GM12801 (cell line): Measurements from ENCODE around the gene SMC6.
A peak's percentile ranks its signal among the peaks of the same experiment; 100 is the strongest.

Source experiments
- CTCF ChIP-seq: IDR thresholded peaks from one replicate; pipeline ENCODE4 v1.5.1; 2011; ENCODE audit warnings: control low read depth; ENCODE audit not compliant: insufficient read length; ENCODE audit errors: extremely low read depth

Gene SMC6

GRCh38 chr2:17646838-17647701 is 106.5 kb downstream of the SMC6 start:
- TF ChIP-seq CTCF: no peak

- TF ChIP-seq CTCF: peak; percentile 44
Observed at GRCh38 chr2:17646081-17646554, 107.5 kb downstream of the SMC6 start.

GRCh38 chr2:17644997-17645720 is 108.5 kb downstream of the SMC6 start:
- TF ChIP-seq CTCF: no peak

- no peak for TF ChIP-seq CTCF
Observed at GRCh38 chr2:17643031-17643615, 110.5 kb downstream of the SMC6 start.

DNA sequence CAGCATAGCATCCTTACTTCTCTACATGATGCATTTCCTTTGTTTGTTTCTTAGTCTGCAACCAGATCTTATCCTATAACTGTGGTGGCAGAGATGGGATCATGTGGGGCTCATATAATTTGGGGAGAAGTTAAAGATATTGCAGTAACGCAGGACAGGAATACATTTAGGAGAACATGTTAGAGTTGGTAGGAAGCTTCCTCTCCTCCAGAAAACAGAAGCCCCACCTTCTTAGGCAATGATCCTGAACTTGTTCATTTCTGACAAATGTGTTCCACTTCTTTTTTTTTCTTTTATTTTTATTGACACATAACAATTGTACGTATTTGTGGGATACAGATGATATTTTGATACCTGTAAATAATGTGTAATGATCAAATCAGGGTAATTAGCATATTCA is 113.2 kb downstream of the SMC6 start:
- TF ChIP-seq CTCF: no peak

DNA sequence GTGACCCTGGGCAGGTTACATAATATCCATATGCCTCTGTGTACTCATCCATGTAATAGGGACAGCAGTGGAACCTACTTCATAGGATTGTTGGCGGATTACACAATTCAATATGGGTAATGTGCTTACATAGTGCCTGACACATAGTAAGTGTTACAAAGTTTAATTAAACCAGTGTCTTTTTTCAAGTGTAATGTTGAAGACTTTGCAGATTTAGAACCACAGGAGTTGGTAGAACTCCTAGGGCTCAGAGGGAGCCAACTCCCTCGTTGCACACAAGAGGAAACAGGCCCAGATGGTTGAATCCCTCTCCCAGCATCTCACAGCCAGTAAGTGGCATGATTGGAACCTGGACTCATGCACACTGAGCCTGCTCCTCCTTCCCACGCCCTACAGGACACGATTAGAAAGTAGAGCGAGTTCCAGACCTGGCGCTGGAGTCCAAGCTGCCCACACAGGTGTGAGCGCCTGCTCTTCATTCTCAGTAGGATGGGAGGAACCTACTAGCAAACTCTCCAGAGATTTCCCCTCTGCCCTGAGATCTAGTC is 115.3 kb downstream of the SMC6 start:
- TF ChIP-seq CTCF: no peak
